Common myeloid progenitor, CD34-positive (primary cell): Measurements from ENCODE around the gene ARHGAP31. TPM values are rescaled to one million over a fixed set of nuclear protein-coding genes. Genes with fewer than 3 reads are reported as not detected.
A peak's percentile ranks its signal among the peaks of the same experiment; 100 is the strongest.

ENCODE experiments used
- CTCF ChIA-PET: fragments of 350-600 bp; sonication (Branson Sonifier 250); formaldehyde crosslinking; loops from one replicate; lab custom pipeline; 2021; ENCODE audit warnings: antibody characterized with exemption; lab: Charles Lee
- POLR2A ChIA-PET: fragments of 350-600 bp; sonication (Branson Sonifier 250); formaldehyde crosslinking; loops from one replicate; lab custom pipeline; 2021; ENCODE audit warnings: antibody characterized with exemption; lab: Charles Lee
- DNase-seq, 3 donors: peaks; one replicate each; pipeline versions ENCODE4 v3.0.0 to v3.0.0-alpha.2; 2013
- H3K27ac ChIP-seq, 2 experiments: 1 replicate in 1 of 2; 2 replicates in 1 of 2; pipeline ENCODE4 v1.7.0; 2013; ENCODE audit warnings: inconsistent platforms in 2 of 2, low read length in 2 of 2, mild to moderate bottlenecking in 2 of 2, low read depth in 1 of 2, moderate library complexity in 1 of 2; ENCODE audit not compliant: severe bottlenecking in 2 of 2, insufficient read depth in 1 of 2, poor library complexity in 1 of 2
- H3K27me3 ChIP-seq, 5 experiments: replicated peaks in 2 of 5; 1 replicate in 3 of 5; 2 replicates in 2 of 5; pipeline versions ENCODE4 v1.6.1 to v1.7.0; 2013; ENCODE audit warnings: low read length in 4 of 5, mild to moderate bottlenecking in 2 of 5, moderate library complexity in 2 of 5, inconsistent platforms in 1 of 5; ENCODE audit not compliant: insufficient read depth in 5 of 5, control insufficient read depth in 4 of 5
- H3K36me3 ChIP-seq, 4 experiments: 1 replicate in 2 of 4; 2 replicates in 2 of 4; pipeline versions ENCODE4 v1.6.1 to v1.7.0; 2013; ENCODE audit warnings: low read length in 3 of 4, control low read depth in 1 of 4, mild to moderate bottlenecking in 1 of 4; ENCODE audit not compliant: control insufficient read depth in 4 of 4, insufficient read depth in 4 of 4
- H3K4me1 ChIP-seq, 4 experiments: 1 replicate in 3 of 4; 2 replicates in 1 of 4; pipeline versions ENCODE4 v1.6.1 to v1.7.1; 2013; ENCODE audit warnings: low read length in 3 of 4, mild to moderate bottlenecking in 3 of 4, control low read depth in 1 of 4, inconsistent platforms in 1 of 4, moderate library complexity in 1 of 4; ENCODE audit not compliant: control insufficient read depth in 4 of 4, insufficient read depth in 4 of 4; ENCODE audit errors: control extremely low read depth in 1 of 4
- H3K4me3 ChIP-seq, 7 experiments: 1 replicate in 4 of 7; 2 replicates in 3 of 7; pipeline versions ENCODE4 v1.5.1 to v1.7.0; 2013; ENCODE audit warnings: mild to moderate bottlenecking in 7 of 7, low read length in 6 of 7, moderate library complexity in 6 of 7, inconsistent platforms in 2 of 7, low read depth in 2 of 7, control low read depth in 1 of 7; ENCODE audit not compliant: insufficient read depth in 4 of 7, control insufficient read depth in 1 of 7; ENCODE audit errors: extremely low read depth in 1 of 7
- H3K9me3 ChIP-seq, 5 experiments: 1 replicate in 4 of 5; 2 replicates in 1 of 5; pipeline versions ENCODE4 v1.6.1 to v1.7.1; 2013; ENCODE audit warnings: low read length in 4 of 5, mild to moderate bottlenecking in 2 of 5, inconsistent platforms in 1 of 5, low read depth in 1 of 5, moderate library complexity in 1 of 5; ENCODE audit not compliant: control insufficient read depth in 4 of 5, insufficient read depth in 2 of 5; ENCODE audit errors: control extremely low read depth in 1 of 5
- WGBS: methylation state at CpG from one replicate; pipeline ENCODE4 v1.1.5; 2013; ENCODE audit not compliant: insufficient coverage; 5-methylcytosine and 5-hydroxymethylcytosine counted together
- polyA plus RNA-seq: library from polyadenylated mRNA; unstranded; fragments of 120-200 nt; gene quantifications from one replicate; pipeline ENCODE4 v1.2.1, GENCODE V29; 2013

Gene ARHGAP31, protein sequence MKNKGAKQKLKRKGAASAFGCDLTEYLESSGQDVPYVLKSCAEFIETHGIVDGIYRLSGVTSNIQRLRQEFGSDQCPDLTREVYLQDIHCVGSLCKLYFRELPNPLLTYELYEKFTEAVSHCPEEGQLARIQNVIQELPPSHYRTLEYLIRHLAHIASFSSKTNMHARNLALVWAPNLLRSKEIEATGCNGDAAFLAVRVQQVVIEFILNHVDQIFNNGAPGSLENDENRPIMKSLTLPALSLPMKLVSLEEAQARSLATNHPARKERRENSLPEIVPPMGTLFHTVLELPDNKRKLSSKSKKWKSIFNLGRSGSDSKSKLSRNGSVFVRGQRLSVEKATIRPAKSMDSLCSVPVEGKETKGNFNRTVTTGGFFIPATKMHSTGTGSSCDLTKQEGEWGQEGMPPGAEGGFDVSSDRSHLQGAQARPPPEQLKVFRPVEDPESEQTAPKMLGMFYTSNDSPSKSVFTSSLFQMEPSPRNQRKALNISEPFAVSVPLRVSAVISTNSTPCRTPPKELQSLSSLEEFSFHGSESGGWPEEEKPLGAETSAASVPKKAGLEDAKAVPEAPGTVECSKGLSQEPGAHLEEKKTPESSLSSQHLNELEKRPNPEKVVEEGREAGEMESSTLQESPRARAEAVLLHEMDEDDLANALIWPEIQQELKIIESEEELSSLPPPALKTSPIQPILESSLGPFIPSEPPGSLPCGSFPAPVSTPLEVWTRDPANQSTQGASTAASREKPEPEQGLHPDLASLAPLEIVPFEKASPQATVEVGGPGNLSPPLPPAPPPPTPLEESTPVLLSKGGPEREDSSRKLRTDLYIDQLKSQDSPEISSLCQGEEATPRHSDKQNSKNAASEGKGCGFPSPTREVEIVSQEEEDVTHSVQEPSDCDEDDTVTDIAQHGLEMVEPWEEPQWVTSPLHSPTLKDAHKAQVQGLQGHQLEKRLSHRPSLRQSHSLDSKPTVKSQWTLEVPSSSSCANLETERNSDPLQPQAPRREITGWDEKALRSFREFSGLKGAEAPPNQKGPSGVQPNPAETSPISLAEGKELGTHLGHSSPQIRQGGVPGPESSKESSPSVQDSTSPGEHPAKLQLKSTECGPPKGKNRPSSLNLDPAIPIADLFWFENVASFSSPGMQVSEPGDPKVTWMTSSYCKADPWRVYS (N-terminal part only)
- 4.0 TPM for polyA plus RNA-seq

DNA sequence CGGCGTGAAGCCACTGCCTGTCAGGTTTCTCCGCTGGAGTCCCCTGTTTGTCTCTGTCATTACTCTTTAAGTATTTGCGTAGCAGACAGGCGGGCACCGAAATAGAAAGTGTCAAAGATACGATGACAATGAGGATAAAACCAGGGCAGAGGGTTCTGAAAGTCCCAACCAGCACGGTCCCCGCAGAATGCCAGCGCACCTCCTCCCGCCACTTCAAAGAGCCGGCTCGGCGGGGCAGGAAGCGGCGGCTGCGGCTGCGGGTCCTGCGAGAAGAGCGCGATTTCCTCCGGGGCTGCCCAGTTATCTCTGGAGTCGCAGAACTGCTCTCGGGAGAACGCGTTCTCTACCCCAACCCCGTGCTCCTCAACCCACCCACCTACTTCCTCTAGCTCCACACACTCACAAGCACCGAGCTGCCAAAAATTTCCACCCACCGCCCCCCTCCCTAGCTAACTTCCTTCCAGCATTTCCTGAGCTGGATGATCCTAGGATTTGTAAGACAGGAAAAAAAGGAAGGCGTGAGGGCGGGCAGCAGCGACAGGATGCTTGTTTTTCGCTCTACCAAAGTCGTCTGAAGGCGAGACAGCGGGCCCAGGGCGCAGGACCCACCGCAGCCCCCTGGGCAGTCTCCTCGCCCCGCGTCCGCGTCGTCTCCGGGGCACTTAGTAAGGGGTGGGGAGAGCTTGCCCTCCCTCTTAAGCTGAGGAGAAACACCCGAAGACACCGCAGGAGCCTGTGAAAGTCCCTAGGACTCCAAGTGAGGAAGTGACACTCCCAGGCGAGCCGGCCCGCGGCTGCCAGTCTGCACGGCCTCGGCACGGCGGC is at the start of gene ARHGAP31:
Gene ARHGAP31, plus strand, starts transcription at position 513 of the 825 bp plus-strand sequence. CDS start 522 bp downstream, outside the sequence.
- POLR2A ChIA-PET: interaction anchor here (0.6 to 3.7 kb wide), 5 partner anchors 11 to 83 kb away, joined by 3 to 31 read pairs (median 4); no protein-coding TSS in a partner anchor

DNA sequence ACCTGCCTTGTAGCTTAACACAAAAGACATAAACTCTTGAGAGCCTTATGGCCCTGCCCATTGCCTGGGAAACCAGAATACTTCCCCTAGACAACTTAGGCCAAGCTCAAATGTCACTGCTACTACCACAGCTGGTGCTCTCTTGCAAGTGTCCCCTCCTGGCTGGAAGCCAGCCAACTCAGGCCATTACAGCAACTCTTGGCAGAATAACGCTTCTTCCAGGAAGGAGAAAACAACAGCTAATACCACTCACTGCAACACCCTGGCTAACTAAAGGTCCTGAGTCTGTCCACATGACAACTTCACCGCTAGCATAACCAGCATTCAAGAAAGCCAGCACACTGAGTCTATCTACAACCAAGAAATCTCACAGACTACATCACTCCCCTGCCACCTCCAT is 48.4 kb upstream of the ARHGAP31 start:
- ChIA-PET POLR2A (interaction anchor here (0.5 kb wide), 1 partner anchor 1577 kb away, joined by 3 read pairs; no protein-coding TSS in a partner anchor), CTCF (interaction anchor here (1.0 to 2.1 kb wide), 3 partner anchors 11 to 107 kb away, joined by 3 to 5 read pairs (median 4); no protein-coding TSS in a partner anchor)
- 94% methylated on average over 2 of the region's 2 CpGs for WGBS
- H3K36me3 ChIP-seq: no peaks in the 10 kb centered on the region
- H3K9me3 ChIP-seq: peaks cover 0 to 17% (median 2%) of the 10 kb centered on the region in 5 experiments
- no peak overlapping the region for H3K4me3 ChIP-seq
- no peak overlapping the region for H3K27ac ChIP-seq
- DNase-seq: no peak
- peaks cover 0 to 8% (median 5%) of the 10 kb centered on the region in 4 experiments for H3K4me1 ChIP-seq
- no peaks in the 10 kb centered on the region for H3K27me3 ChIP-seq

More for the DNA sequence above, at the start of gene ARHGAP31:
- CTCF ChIA-PET: interaction anchor here (0.9 to 4.6 kb wide), 6 partner anchors 11 to 59 kb away, joined by 3 to 24 read pairs (median 10); no protein-coding TSS in a partner anchor
- peak within 1 kb of the TSS; percentile 66 to 93 (median 73) for H3K4me3 ChIP-seq
- no peaks in the 10 kb centered on the region for H3K36me3 ChIP-seq
- peak within 1 kb of the TSS in 1 of 2 experiments; percentile 69 for H3K27ac ChIP-seq
- no peaks in the 10 kb centered on the region for H3K27me3 ChIP-seq
- 0% methylated on average over 40 of the region's 55 CpGs for WGBS
- H3K9me3 ChIP-seq: no peaks in the 10 kb centered on the region
- peaks cover 8 to 72% (median 45%) of the 10 kb centered on the region in 4 experiments for H3K4me1 ChIP-seq
- peak; percentile 68 to 92 (median 90) for DNase-seq

DNA sequence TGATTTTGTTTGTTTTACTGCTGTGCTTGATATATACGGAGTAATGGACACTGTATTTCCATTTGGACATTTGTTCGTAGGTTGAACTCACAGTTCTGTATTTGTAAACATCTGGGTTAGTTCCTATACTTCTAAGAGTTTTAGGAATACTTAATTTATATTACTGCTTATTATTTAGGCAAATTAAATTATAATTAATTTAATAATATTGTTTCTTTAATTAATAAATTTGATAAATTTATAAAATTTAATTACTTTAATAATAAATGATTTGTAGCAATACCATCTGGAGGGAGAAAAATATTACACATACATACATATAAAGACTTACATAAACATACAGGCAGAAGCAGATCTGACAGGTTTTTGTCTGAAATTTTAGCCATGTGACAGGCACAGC is 39.0 kb upstream of the ARHGAP31 start:
- WGBS: no CpG with 5 or more reads among the region's 2 CpGs
- no peaks in the 10 kb centered on the region for H3K36me3 ChIP-seq
- H3K4me3 ChIP-seq: no peak overlapping the region
- no peaks in the 10 kb centered on the region for H3K27me3 ChIP-seq
- POLR2A ChIA-PET: no interaction called here
- CTCF ChIA-PET: no interaction called here
- no peaks in the 10 kb centered on the region for H3K9me3 ChIP-seq
- H3K27ac ChIP-seq: no peak overlapping the region
- DNase-seq: no peak
- H3K4me1 ChIP-seq: peaks cover 0 to 12% (median 6%) of the 10 kb centered on the region in 4 experiments

DNA sequence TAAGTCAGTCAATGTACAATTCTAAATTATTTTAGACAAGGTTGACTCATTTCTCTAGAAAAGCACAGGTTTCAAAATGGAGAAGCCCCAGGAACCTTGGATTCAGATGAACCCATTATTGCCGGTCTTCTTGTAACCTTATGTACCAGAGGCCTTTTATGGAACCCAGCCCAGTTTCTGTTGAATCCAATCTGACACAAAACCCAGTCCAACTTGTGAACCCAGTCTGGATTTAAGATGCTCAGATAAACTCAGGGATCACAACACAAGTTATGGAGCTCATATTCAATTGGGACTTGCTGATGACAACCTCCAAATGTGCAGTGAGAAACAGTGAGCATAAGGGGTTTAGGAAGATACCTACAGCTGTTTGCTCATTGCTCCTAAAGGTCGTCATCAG is 37.1 kb upstream of the ARHGAP31 start:
- Histone ChIP-seq H3K27ac (no peak overlapping the region), H3K9me3 (no peaks in the 10 kb centered on the region), H3K4me3 (no peak overlapping the region), H3K27me3 (no peaks in the 10 kb centered on the region), H3K36me3 (no peaks in the 10 kb centered on the region), H3K4me1 (peaks cover 0 to 12% (median 6%) of the 10 kb centered on the region in 4 experiments)
- no peak for DNase-seq
- CTCF ChIA-PET: interaction anchor here (1.6 to 2.0 kb wide), 2 partner anchors 11 to 16 kb away, joined by 3 to 5 read pairs; partner anchors contain the start of gene B4GALT4
- POLR2A ChIA-PET: no interaction called here
- 89% methylated on average over 2 of the region's 2 CpGs for WGBS

DNA sequence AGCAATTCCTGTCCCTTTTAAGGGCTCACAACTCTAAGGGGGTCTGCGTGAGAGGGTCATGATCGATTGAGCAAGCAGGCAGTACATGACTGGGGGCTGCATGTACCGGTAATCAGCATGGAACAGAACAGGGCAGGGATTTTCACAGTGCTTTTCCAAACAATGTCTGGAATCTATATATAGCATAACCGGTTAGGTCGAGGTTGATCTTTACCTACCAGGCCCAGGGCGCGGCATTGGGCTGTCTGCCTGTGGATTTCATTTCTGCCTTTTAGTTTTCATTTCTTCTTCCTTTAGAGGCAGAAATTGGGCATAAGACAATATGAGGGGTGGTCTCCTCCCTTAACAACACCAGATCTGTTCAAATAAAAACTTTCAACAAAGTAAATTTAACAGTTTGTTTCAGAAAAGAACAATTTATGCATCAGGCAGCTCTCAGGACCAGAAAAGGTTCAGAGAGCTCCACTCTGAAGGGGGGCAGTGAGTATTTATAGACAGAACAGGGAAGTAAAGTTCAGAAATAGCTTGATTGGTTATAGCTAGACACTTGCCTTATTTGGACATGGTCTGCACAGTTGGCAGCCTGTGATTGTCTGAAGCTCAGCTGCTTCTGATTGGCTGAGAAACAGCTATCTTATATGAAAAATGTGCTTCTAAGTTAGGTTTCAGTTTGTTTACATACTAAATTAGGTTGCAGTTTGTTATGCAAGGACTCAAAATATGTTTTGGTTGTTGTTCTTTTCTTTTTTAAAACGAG is 36.4 kb upstream of the ARHGAP31 start:
- no peak overlapping the region for H3K4me3 ChIP-seq
- no peaks in the 10 kb centered on the region for H3K27me3 ChIP-seq
- peaks cover 0 to 12% (median 6%) of the 10 kb centered on the region in 4 experiments for H3K4me1 ChIP-seq
- POLR2A ChIA-PET: no interaction called here
- H3K36me3 ChIP-seq: no peaks in the 10 kb centered on the region
- H3K9me3 ChIP-seq: no peaks in the 10 kb centered on the region
- CTCF ChIA-PET: interaction anchor here (1.0 to 2.0 kb wide), 3 partner anchors 12 to 183 kb away, joined by 3 to 5 read pairs (median 3); partner anchors contain the start of gene B4GALT4
- H3K27ac ChIP-seq: no peak overlapping the region
- DNase-seq: peak in 2 of 3 donors; percentile 33 to 58
- 97% methylated on average over 7 of the region's 8 CpGs for WGBS
